GM12878 (cell line): ENCODE data around the gene FNDC3A.

Experiments
- BCL3 ChIP-seq: IDR thresholded peaks from 2 replicates; pipeline ENCODE4 v1.6.1; 2011; ENCODE audit warnings: borderline replicate concordance, low read depth, mild to moderate bottlenecking, moderate library complexity, low read length; ENCODE audit not compliant: insufficient read depth, poor library complexity, severe bottlenecking
- CTCF ChIP-seq, 3 experiments: IDR thresholded peaks in 2 of 3; conservative IDR thresholded peaks in 1 of 3; 2 replicates each; pipeline ENCODE4 v1.5.1; 2011; ENCODE audit warnings: low read depth in 3 of 3, low read length in 3 of 3, mild to moderate bottlenecking in 3 of 3, control low read depth in 2 of 3, moderate library complexity in 2 of 3, inconsistent platforms in 1 of 3, mixed read lengths in 1 of 3; ENCODE audit not compliant: control insufficient read depth in 2 of 3, insufficient read depth in 1 of 3; ENCODE audit errors: extremely low read depth in 1 of 3

- TF ChIP-seq BCL3 (no peak), CTCF (IDR thresholded peaks at IDR 0.05 in 2 of 3, conservative IDR thresholded peaks at IDR 0.05 in 1 of 3; ENCODE audit: control insufficient read depth in 2 of 3, extremely low read depth in 1 of 3, insufficient read depth in 1 of 3, low read depth in 3 of 3, low read length in 3 of 3) (no peak)
These were observed 262.9 kb downstream of the FNDC3A start for GRCh38 chr13:49238621-49239020.
